HG02970 (cell line): ENCODE data around the gene PCK2.

Experiments used
- ATAC-seq: cut with Tn5 transposase; IDR thresholded peaks from one replicate; pipeline ENCODE4 v1.9.1; 2021; ENCODE audit warnings: mild to moderate bottlenecking, moderate library complexity, moderate number of reproducible peaks; ENCODE audit not compliant: unreplicated experiment, low FRiP score

PCK2 gene

GRCh38 chr14:24132976-24133375, 38.9 kb downstream of the PCK2 start:
- ATAC-seq: no peak

DNA sequence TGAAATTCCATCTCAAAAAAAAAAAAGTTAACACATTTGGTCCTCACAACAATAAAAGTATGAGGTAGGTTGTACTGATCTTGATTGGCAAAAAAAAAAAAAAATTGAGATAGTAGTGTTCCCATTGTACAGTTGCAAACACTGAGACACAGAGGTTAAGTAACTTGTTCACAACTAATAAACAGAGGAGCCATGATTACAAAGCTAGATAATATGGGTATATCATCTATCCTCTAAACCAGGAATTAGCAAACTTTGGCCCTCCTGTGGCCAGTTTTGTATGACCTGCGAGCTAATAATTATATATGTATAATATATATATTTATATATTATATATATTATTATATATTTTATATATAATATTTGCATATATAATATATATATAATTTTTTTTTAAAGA, 39.6 kb downstream of the PCK2 start:
- no peak for ATAC-seq

DNA sequence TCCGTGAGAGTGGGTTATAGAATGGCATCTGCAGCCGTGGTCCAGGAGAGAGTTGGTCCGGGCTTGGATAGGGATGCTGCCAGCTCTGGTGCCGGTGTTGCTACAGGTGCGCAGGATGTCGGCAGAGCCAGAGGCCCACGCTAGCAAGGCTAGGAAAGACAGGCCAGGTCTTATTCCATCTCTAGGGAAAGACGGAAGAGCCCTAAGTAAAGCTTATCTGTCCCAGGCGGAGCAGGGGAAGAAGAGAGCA, 41.4 kb downstream of the PCK2 start:
- ATAC-seq: no peak

DNA sequence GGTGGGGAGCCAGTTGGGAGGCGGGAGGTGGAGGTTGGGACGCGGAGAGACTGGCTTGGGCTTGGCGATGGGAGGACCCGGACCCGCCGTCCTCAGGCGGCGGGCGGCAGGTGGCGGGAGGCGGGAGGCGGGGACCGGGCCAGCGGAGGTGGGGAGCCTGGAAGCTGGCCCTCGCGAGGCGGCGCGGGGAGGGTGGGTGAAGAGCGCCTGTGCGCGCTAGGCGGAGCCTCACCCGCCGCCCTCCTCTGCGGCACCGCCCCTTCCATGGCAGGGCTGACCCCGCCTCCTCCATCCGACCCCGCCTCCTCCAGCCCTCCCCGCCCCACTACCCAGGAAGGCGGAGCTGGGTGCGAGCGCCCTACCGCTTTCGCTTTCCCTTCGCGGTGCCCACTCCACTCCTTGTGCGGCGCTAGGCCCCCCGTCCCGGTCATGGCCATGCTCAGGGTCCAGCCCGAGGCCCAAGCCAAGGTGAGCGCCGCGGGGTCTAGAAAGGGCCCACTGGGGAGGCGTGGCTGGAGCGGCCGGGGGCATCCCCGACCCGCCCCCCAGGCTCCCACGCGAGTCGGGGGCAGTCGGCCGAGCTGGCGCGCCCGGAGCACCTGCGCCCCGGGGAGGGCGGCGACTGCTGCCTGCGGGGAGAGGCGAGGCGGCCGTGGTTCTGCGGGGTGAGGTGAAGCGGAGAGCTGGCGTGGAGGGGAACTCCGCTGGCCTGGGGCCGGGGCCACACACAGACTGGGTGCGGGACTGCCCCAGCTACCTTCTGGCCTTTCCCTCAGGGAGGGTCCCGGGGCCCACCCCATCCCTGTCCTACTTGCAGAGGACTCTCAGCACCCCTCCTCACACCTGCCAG, 41.9 kb downstream of the PCK2 start, which contains the start of gene PSME1:
PSME1 (plus strand) TSS at position 361 of the 850 bp plus-strand sequence; CDS start at position 430, 69 bp downstream.
- peak; percentile 84 for ATAC-seq

- ATAC-seq: no peak
Measured at GRCh38 chr14:24136684-24137528, 42.8 kb downstream of the PCK2 start.

DNA sequence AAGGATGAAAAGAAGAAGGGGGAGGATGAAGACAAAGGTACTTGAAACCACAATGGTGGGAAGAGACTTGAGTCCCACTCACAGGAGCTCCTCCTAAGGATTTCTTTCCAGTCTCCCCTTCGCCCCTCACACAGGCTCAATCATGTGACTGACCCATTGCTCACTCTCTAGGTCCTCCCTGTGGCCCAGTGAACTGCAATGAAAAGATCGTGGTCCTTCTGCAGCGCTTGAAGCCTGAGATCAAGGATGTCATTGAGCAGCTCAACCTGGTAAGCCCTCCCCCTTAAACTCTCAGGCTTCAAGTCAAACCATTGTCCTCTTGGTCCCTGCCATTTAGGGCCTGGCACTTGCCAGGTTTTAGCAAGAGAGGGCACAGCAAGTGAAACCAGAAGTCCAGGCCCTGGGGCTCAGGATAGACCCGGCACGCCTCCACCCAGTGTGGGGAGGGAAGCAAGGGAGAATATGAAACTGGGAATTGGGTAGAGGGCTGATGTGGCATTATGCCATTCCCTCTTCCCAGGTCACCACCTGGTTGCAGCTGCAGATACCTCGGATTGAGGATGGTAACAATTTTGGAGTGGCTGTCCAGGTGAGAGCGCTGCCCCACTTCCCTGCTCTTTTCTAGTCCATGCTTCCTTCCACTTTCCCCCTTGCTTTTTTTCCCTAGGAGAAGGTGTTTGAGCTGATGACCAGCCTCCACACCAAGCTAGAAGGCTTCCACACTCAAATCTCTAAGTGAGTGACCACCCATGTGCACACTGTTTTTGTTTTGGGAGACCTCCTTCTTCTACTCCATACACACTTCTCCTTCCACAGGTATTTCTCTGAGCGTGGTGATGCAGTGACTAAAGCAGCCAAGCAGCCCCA, 43.7 kb downstream of the PCK2 start:
- ATAC-seq: no peak

DNA sequence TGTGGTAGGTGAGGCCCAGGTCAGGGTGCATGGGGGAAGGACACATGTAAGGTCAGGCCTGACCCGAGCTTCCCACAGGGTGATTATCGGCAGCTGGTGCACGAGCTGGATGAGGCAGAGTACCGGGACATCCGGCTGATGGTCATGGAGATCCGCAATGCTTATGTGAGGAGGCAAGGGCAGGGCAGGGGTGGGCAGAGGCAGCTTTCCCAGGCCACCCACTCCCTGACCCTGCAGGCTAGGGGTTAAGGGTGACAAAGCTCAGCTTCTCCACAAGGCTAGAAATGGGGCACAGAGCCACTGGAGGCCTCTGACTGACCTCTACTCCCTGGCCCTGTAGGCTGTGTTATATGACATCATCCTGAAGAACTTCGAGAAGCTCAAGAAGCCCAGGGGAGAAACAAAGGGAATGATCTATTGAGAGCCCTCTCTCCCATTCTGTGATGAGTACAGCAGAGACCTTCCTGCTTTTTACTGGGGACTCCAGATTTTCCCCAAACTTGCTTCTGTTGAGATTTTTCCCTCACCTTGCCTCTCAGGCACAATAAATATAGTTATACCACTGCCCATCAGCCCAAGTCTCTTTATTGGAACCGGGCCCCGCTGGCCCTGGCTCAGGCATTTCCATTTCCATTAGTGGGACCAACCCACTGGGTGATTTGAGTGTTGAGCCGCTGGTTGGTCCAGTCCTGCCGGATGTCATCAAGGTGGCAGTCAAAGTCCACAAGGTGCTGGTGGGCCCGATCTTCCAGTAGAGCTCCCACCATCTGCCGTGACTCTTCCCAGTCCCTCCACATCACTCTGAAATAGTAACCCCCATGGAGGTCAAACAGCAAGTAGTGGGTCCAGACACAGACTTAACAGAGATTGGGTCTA, 44.5 kb downstream of the PCK2 start:
- ATAC-seq: no peak

DNA sequence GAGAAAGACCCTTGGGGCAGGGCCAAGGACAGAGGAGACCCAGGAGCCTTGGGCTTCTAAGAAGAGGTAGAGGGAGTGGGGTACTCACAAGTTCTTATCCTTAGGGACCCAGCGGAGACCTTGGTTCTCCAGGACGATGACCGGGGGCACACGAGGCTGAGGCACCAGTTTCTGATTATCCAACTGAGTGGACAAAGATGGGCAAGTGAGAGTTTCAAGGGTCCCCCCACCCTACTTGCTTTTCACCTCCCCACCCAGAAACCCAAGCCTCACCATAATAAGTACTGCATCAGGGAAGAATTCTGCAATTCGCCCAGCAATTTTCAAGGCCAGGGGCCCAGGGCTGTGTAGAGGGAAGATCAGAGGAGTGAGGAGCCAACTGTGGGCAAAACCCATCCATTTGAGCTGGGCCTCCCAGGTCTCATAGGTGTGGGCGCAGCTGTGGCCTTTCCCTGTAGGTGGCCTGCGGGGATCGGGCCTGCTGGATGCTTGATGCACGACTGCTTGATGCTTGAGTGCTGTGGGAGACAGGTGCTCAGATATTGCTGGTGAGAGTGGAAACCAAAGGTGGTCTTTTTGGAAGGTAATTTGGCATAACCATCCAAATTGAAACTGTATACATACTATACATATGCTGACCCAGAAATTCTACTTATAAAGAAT, 45.3 kb downstream of the PCK2 start:
- no peak for ATAC-seq

DNA sequence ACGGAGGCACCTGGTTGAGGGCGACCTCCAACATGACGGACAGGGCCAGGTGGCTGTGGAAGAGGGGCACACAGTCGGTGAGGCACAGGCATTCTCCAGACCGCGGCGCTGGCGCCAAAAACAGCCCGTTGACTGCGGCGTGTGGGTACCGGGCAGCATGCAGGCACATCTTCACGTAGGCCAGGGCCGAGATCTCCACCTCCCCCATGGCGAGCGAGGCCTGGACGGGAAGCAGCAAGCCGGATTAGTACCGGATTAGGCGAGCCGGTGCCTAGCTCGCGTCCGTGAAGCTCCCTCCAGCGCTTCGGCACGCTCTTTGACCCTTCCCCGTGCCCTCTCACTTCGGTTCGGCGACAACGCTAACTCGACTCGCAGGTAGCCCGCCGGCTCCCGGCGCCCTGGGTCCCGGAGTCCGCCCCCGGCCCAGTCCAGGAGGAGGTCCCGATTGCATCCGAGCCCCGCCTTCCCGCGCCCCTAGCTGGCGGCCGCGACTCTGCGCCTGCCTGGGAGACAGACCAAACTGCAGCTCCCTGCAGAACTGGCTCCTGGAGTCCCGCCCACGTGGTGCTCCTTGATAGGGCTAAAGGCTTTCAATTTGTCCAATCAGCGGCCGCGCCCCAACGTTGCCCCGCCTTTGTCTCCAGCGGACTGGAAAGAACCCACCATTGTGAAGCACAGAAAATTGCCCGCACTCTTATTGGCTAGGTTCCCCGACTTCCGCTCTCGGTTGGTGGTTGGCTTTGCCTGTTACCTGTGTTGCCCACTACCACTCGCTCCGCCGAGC, 47.2 kb downstream of the PCK2 start, which contains the start of gene EMC9:
EMC9 (minus strand) TSS at position 495 of the 784 bp plus-strand sequence; CDS start at position 208, 287 bp downstream.
- peak; percentile 84 for ATAC-seq

GRCh38 chr14:24143511-24143910, 49.4 kb downstream of the PCK2 start:
- no peak for ATAC-seq

GRCh38 chr14:24144451-24144850, 50.3 kb downstream of the PCK2 start:
- ATAC-seq: no peak

- ATAC-seq: no peak
Measured at GRCh38 chr14:24145219-24145618, 51.1 kb downstream of the PCK2 start.

GRCh38 chr14:24145690-24146452, 51.8 kb downstream of the PCK2 start:
- ATAC-seq: no peak

- ATAC-seq: peak; percentile 53
Measured at GRCh38 chr14:24146453-24146977, 52.4 kb downstream of the PCK2 start, which contains the start of gene PSME2. PSME2 (minus strand) TSS chr14:24146610; CDS start chr14:24146581, 29 bp downstream.

DNA sequence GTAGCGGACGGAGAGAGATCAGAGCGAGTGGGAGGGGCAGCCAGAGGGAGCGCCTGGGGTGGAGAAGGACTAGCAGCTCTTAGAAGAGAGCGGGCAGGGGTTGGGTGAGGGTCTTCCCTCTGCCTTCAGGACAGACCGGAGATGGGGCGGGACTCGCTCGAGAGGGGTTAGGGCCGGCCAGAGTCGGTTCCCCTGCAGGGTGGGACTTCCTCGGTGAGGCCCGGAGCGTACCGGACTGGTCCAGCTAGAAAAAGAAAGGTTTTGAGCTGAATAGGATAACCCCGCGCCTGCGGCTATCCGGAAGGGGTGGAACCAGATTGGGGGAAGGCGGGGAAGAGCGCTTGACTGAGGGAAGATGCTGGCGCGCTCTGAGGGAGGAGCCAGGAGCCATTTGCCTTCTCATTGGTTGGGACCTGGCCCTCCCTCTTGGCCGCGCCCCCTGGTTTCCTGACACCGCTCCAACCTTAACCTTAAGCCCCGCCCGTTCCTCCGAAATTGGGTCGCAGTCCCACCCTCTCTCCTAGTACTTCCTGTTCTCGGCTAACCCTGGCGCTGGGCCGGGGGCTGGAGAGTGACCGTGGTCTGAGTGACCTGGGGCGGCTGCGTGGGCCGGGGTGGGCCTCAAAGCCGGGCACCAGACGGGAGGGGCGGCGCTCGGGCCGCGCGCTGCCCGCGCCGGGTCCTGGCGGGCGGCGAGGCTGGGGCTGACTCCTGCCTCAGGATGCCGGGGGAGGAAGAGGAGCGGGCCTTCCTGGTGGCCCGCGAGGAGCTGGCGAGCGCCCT, 53.1 kb downstream of the PCK2 start, which contains the start of gene RNF31:
RNF31 (plus strand) TSS at position 521 of the 783 bp plus-strand sequence; CDS start at position 722, 201 bp downstream.
- ATAC-seq: peak; percentile 78

GRCh38 chr14:24147761-24148428, 53.8 kb downstream of the PCK2 start:
- ATAC-seq: peak; percentile 1
